ENCODE measurements around the gene CDC42EP4.
A peak's percentile ranks its signal among the peaks of the same experiment; 100 is the strongest.

The CDC42EP4 gene, protein sequence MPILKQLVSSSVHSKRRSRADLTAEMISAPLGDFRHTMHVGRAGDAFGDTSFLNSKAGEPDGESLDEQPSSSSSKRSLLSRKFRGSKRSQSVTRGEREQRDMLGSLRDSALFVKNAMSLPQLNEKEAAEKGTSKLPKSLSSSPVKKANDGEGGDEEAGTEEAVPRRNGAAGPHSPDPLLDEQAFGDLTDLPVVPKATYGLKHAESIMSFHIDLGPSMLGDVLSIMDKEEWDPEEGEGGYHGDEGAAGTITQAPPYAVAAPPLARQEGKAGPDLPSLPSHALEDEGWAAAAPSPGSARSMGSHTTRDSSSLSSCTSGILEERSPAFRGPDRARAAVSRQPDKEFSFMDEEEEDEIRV

DNA sequence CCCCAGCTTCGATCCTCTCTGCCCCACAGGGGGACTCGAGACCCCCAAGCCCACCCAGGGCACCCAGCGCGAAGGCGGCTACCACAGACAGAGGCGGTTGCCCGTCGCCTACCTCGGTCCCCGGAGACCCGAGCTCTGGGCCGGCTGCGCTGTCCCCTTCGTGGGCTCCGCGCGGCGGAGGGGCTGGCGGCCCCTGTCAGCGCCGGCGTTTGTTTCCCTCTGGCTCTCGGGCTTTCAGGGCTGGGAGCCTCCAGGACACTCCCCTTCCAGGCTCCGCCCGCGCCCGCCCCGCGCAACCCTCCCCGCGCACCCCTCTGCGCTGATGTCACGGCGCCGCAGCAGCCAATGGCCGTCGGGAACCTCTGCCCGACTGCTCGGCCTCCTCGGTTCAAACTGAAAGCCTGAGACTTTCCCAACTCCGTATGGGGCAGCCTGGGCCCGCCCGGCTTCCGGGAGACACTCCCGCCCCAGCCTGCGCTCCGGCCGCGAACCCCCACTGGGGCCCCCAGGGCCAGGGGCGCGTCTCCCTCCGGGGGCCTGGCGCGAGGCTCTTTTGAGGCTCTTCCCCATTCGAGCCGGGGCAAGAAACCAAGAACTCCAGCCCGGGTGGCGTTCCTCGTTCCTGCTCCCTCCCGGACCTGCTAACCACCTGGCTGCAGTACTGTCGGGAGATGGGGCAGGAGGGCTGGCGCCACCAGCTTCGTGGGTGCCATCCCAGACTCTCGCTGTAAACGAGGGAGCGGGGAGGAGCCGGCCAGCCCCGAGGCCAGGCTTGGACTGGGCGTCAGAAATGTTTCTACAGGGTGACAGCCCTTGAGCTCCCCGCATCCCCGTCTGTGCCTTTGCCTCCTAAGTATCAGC is at the start of gene CDC42EP4:
TSS of gene CDC42EP4 (minus strand) at position 221 of the 861 bp plus-strand sequence. CDS start 25,501 bp downstream, outside the sequence.
- H3K27ac ChIP-seq (ENCODE audit: low read depth in 2 of 2, low read length in 2 of 2), result peak within 1 kb of the TSS; percentile 99 to 100
- H3K4me3 ChIP-seq (ENCODE audit: low read length in 2 of 2), result peak within 1 kb of the TSS; percentile 86 to 87
- H3K9ac ChIP-seq (ENCODE audit: low read depth in 1 of 2, low read length in 2 of 2), result peak within 1 kb of the TSS; percentile 99
- H3K27me3 ChIP-seq (ENCODE audit: control insufficient read depth in 2 of 2, insufficient read depth in 2 of 2, low read length in 2 of 2), result no peaks in the 10 kb centered on the region
- H3K4me1 ChIP-seq (ENCODE audit: control insufficient read depth in 2 of 2, insufficient read depth in 2 of 2, low read length in 2 of 2), result peaks cover 26 to 28% of the 10 kb centered on the region in 2 donors
- no peaks in the 10 kb centered on the region for H3K36me3 ChIP-seq (ENCODE audit: control insufficient read depth in 2 of 2, insufficient read depth in 2 of 2, low read length in 2 of 2)
- no peaks in the 10 kb centered on the region for H3K9me3 ChIP-seq (ENCODE audit: control insufficient read depth in 2 of 2, low read length in 2 of 2)

DNA sequence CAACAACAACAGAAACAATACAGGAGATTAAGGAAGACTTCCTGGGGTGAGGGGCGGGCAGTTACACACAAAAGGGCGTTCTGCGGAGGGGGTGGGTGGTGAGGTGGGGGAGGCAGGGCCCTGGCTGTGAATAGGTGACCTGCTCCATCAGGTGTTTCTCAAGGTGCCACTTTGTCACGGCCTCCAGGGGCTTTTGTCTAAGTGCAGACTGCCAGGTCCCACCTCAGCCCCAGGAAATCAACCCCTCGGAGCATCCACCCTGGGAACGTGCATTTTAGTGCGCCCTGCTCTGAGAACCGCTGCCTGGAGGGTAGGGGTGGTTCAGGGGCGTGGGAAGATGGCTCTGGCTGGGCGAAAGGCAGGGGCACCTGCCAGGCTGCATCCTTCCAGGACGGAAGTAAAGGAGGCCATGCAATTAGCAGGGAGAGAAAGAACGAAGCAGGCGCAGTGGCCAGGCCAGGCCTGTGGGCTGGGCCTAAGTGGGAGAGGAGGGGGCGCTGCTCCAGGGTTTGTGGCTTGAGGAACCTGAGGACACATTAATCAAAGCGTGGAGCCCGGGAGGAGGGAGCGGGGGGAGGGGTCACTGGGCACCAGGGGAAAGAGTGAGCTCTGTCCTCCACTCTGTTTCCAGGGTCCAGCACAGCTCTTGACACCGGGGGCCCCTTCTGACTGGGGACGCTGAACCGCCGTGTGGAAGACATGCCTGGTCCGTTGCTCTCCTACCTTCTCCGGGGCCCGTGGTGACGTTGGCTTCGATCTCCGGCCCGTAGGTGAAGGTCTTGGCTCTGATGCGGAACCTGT is 49.4 kb upstream of the CDC42EP4 start:
- no peak overlapping the region for H3K9ac ChIP-seq (ENCODE audit: low read depth in 1 of 2, low read length in 2 of 2)
- H3K4me1 ChIP-seq (ENCODE audit: control insufficient read depth in 2 of 2, insufficient read depth in 2 of 2, low read length in 2 of 2), result no peaks in the 10 kb centered on the region
- no peaks in the 10 kb centered on the region for H3K36me3 ChIP-seq (ENCODE audit: control insufficient read depth in 2 of 2, insufficient read depth in 2 of 2, low read length in 2 of 2)
- no peak overlapping the region for H3K4me3 ChIP-seq (ENCODE audit: low read length in 2 of 2)
- no peaks in the 10 kb centered on the region for H3K27me3 ChIP-seq (ENCODE audit: control insufficient read depth in 2 of 2, insufficient read depth in 2 of 2, low read length in 2 of 2)
- H3K27ac ChIP-seq (ENCODE audit: low read depth in 2 of 2, low read length in 2 of 2), result no peak overlapping the region
- no peaks in the 10 kb centered on the region for H3K9me3 ChIP-seq (ENCODE audit: control insufficient read depth in 2 of 2, low read length in 2 of 2)

DNA sequence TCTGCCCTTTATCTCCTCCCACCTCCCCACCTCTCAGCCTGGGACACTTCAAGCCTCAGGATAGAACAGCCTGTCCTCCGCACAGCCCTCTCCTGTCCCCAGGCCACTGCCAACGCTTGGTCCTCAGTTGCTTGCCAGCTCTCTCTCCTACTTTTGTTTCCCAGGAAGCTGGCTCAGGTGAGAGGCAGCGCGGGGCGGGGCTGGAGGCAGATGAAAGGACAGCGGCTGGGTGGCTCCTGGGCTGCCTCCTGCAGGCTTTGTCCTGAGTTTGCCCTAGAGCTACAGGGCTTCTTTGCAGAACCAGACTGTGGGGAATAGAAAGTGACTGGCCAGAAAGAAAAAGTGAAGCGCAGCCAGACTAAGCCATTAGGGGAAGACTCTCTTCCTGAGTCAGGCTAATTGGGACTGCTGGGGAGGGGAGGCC is 48.2 kb upstream of the CDC42EP4 start:
- H3K27ac ChIP-seq (ENCODE audit: low read depth in 2 of 2, low read length in 2 of 2), result no peak overlapping the region
- H3K4me1 ChIP-seq (ENCODE audit: control insufficient read depth in 2 of 2, insufficient read depth in 2 of 2, low read length in 2 of 2), result no peaks in the 10 kb centered on the region
- H3K9ac ChIP-seq (ENCODE audit: low read depth in 1 of 2, low read length in 2 of 2), result no peak overlapping the region

DNA sequence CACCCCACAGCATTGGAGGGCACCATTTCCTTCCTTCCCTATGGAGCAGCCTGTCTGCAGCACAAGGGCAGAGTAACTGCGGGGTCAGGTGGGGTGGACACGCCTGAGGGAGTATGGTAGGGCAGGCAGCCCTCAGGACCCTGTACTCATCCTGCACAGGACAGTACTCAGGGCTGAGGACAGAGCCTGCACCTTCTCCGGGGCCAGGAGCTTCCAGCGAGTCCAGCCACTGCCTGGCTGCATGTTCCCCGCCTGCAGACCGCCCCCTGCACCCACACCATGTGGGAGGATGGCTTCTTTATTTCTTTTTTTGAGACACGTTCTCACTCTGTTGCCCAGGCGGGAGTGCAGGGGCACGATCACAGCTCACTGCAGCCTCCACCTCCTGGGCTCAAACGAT is 47.6 kb upstream of the CDC42EP4 start:
- Histone ChIP-seq H3K9me3 (ENCODE audit: control insufficient read depth in 2 of 2, low read length in 2 of 2) (no peaks in the 10 kb centered on the region), H3K4me1 (ENCODE audit: control insufficient read depth in 2 of 2, insufficient read depth in 2 of 2, low read length in 2 of 2) (no peaks in the 10 kb centered on the region), H3K27me3 (ENCODE audit: control insufficient read depth in 2 of 2, insufficient read depth in 2 of 2, low read length in 2 of 2) (no peaks in the 10 kb centered on the region), H3K27ac (ENCODE audit: low read depth in 2 of 2, low read length in 2 of 2) (no peak overlapping the region), H3K9ac (ENCODE audit: low read depth in 1 of 2, low read length in 2 of 2) (no peak overlapping the region), H3K36me3 (ENCODE audit: control insufficient read depth in 2 of 2, insufficient read depth in 2 of 2, low read length in 2 of 2) (no peaks in the 10 kb centered on the region), H3K4me3 (ENCODE audit: low read length in 2 of 2) (no peak overlapping the region)

More for the DNA sequence above, 48.2 kb upstream of the CDC42EP4 start:
- H3K9me3 ChIP-seq (ENCODE audit: control insufficient read depth in 2 of 2, low read length in 2 of 2), result no peaks in the 10 kb centered on the region
- H3K4me3 ChIP-seq (ENCODE audit: low read length in 2 of 2), result no peak overlapping the region
- no peaks in the 10 kb centered on the region for H3K27me3 ChIP-seq (ENCODE audit: control insufficient read depth in 2 of 2, insufficient read depth in 2 of 2, low read length in 2 of 2)
- H3K36me3 ChIP-seq (ENCODE audit: control insufficient read depth in 2 of 2, insufficient read depth in 2 of 2, low read length in 2 of 2), result no peaks in the 10 kb centered on the region

DNA sequence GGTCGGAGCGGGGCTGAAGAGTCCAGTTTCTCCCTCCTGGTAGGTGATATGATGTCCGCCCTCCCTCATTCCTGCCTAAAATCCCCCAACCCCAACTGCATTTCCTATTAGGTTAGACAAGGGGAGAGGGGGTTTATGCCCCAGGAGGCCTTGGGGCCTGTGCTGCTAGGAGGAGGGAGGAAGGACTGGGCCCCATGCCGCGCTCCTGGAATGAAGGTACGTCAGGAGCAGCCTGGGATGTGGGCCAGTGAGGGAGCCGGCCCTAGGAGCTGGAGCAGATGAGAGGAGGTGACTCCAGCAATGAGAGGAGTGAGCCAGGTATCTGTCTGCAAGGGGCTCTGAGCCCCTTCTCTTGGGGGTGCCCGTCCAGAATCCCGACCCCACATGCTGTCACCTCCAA is 46.9 kb upstream of the CDC42EP4 start:
- no peaks in the 10 kb centered on the region for H3K36me3 ChIP-seq (ENCODE audit: control insufficient read depth in 2 of 2, insufficient read depth in 2 of 2, low read length in 2 of 2)
- no peak overlapping the region for H3K27ac ChIP-seq (ENCODE audit: low read depth in 2 of 2, low read length in 2 of 2)
- no peaks in the 10 kb centered on the region for H3K9me3 ChIP-seq (ENCODE audit: control insufficient read depth in 2 of 2, low read length in 2 of 2)
- no peak overlapping the region for H3K9ac ChIP-seq (ENCODE audit: low read depth in 1 of 2, low read length in 2 of 2)
- H3K4me1 ChIP-seq (ENCODE audit: control insufficient read depth in 2 of 2, insufficient read depth in 2 of 2, low read length in 2 of 2), result no peaks in the 10 kb centered on the region
- no peak overlapping the region for H3K4me3 ChIP-seq (ENCODE audit: low read length in 2 of 2)
- H3K27me3 ChIP-seq (ENCODE audit: control insufficient read depth in 2 of 2, insufficient read depth in 2 of 2, low read length in 2 of 2), result no peaks in the 10 kb centered on the region

DNA sequence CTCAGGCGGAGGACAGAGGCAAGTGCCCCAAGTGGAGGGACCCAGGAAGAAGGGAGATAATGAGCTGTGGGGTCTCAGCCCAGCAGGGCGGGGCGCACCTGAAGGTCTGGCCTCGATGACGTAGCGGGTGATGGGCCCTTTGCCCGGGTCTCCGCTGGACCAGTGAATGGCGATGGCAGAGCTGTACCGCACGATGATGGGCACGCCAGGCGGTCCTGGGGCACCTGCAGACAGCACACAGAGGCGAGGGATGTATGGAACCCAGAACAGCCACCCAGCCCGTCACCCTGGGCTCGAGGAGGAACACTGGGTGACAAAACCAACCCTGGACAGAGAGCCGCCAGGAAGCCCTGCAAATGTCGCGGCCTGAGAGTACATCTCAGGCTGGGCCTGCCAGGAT is 46.2 kb upstream of the CDC42EP4 start:
- no peak overlapping the region for H3K4me3 ChIP-seq (ENCODE audit: low read length in 2 of 2)
- no peaks in the 10 kb centered on the region for H3K4me1 ChIP-seq (ENCODE audit: control insufficient read depth in 2 of 2, insufficient read depth in 2 of 2, low read length in 2 of 2)
- H3K27me3 ChIP-seq (ENCODE audit: control insufficient read depth in 2 of 2, insufficient read depth in 2 of 2, low read length in 2 of 2), result no peaks in the 10 kb centered on the region
- no peak overlapping the region for H3K27ac ChIP-seq (ENCODE audit: low read depth in 2 of 2, low read length in 2 of 2)
- no peaks in the 10 kb centered on the region for H3K36me3 ChIP-seq (ENCODE audit: control insufficient read depth in 2 of 2, insufficient read depth in 2 of 2, low read length in 2 of 2)
- H3K9ac ChIP-seq (ENCODE audit: low read depth in 1 of 2, low read length in 2 of 2), result no peak overlapping the region
- H3K9me3 ChIP-seq (ENCODE audit: control insufficient read depth in 2 of 2, low read length in 2 of 2), result no peaks in the 10 kb centered on the region

DNA sequence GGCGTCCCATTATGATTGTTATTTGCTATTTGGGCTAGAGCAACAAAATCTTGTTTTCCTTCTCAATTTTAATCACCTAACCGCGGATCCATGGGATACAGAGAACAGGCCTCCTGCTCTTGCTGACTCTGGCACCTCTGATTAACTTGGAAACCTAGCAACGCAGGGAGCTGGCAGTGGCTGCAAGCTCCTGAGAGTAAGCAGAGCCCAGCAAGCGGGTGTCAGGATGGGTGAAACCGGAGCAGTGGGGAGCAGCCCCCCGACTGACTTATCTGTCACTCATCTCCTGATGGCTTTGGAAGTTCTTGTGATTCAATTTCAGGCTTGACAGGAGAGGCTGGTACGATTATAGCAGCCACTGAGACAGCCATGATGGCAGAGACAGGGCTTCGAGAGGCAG is 45.5 kb upstream of the CDC42EP4 start:
- H3K36me3 ChIP-seq (ENCODE audit: control insufficient read depth in 2 of 2, insufficient read depth in 2 of 2, low read length in 2 of 2), result no peaks in the 10 kb centered on the region
- H3K27me3 ChIP-seq (ENCODE audit: control insufficient read depth in 2 of 2, insufficient read depth in 2 of 2, low read length in 2 of 2), result no peaks in the 10 kb centered on the region
- H3K9me3 ChIP-seq (ENCODE audit: control insufficient read depth in 2 of 2, low read length in 2 of 2), result no peaks in the 10 kb centered on the region
- no peak overlapping the region for H3K4me3 ChIP-seq (ENCODE audit: low read length in 2 of 2)
- H3K4me1 ChIP-seq (ENCODE audit: control insufficient read depth in 2 of 2, insufficient read depth in 2 of 2, low read length in 2 of 2), result no peaks in the 10 kb centered on the region
- no peak overlapping the region for H3K9ac ChIP-seq (ENCODE audit: low read depth in 1 of 2, low read length in 2 of 2)
- peak overlapping the region in 1 of 2 donors; percentile 0 for H3K27ac ChIP-seq (ENCODE audit: low read depth in 2 of 2, low read length in 2 of 2)

DNA sequence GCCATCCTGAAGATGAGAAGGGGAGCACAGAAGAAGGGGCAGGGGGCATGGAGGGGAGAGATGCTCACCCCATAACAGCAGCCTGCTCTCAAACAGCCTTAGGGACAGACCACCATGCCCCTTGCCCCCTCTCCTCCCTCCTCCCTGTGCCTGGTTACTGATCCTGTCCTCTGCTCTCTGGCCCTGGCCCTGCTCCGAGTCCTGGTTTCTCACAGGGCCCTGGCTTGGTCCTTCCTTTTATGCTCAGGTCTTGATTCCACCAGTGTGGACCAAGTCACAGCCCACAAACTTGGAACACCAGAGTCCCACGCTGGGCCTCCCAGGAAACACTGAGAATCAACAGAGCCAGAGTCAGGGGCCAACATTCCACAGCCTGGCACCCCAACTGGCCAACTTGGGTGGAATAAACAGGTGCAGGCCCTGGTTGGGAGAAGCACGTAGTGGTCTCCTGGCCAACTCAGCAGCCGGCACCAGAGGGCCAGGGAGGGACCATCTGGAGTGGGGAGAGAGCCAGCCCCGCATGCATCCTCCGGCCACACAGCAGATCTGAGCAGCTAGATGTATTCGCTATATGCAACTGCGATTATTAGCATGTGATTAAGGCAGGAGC is 44.9 kb upstream of the CDC42EP4 start:
- Histone ChIP-seq H3K4me1 (ENCODE audit: control insufficient read depth in 2 of 2, insufficient read depth in 2 of 2, low read length in 2 of 2) (no peaks in the 10 kb centered on the region), H3K27me3 (ENCODE audit: control insufficient read depth in 2 of 2, insufficient read depth in 2 of 2, low read length in 2 of 2) (no peaks in the 10 kb centered on the region), H3K9me3 (ENCODE audit: control insufficient read depth in 2 of 2, low read length in 2 of 2) (no peaks in the 10 kb centered on the region), H3K36me3 (ENCODE audit: control insufficient read depth in 2 of 2, insufficient read depth in 2 of 2, low read length in 2 of 2) (no peaks in the 10 kb centered on the region), H3K27ac (ENCODE audit: low read depth in 2 of 2, low read length in 2 of 2) (peak overlapping the region in 1 of 2 donors; percentile 0), H3K9ac (ENCODE audit: low read depth in 1 of 2, low read length in 2 of 2) (no peak overlapping the region), H3K4me3 (ENCODE audit: low read length in 2 of 2) (no peak overlapping the region)

DNA sequence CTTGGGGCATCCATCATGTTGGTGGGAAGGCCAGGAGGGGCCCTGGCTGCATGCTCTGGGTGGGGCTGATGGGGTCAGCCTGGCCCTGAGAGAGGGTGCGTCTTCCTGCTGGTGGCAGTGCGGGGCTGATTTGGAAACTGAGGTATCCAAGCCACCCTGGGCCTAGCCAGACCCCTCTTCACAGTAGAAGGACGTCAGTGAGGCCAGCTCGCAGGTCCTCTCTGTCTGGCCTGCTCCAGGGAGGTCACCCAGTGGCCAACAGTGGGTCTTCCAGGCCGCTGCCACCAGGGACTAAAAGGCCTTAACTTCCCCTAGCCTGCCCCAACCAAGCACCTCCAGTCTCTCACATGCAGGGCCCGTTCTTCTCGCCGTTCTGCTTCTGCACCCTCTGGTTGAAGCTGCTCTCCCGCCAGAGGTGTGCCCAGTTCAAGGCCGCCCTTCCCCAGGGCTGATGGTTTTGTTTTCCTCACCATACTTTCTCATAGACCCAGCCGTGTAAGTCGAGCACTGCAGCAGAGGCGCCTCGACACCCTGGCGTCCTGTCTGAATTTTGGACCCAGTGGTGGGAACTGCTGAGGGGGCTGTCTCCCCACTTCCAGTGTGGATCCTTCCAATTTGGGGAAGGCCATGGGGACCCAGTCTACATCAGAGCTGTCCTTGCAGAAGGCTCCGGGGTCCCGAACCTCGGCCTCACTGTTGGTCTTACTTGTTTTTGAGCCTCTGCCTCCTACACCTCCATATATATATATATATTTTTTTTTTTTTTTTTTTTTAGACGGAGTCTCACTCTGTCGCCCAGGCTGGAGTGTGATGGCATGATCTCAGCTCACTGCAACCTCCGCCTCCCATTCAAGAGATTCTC is 42.9 kb upstream of the CDC42EP4 start:
- no peak overlapping the region for H3K9ac ChIP-seq (ENCODE audit: low read depth in 1 of 2, low read length in 2 of 2)
- H3K4me3 ChIP-seq (ENCODE audit: low read length in 2 of 2), result no peak overlapping the region
- no peaks in the 10 kb centered on the region for H3K9me3 ChIP-seq (ENCODE audit: control insufficient read depth in 2 of 2, low read length in 2 of 2)
- H3K36me3 ChIP-seq (ENCODE audit: control insufficient read depth in 2 of 2, insufficient read depth in 2 of 2, low read length in 2 of 2), result no peaks in the 10 kb centered on the region
- H3K4me1 ChIP-seq (ENCODE audit: control insufficient read depth in 2 of 2, insufficient read depth in 2 of 2, low read length in 2 of 2), result no peaks in the 10 kb centered on the region
- H3K27me3 ChIP-seq (ENCODE audit: control insufficient read depth in 2 of 2, insufficient read depth in 2 of 2, low read length in 2 of 2), result no peaks in the 10 kb centered on the region
- no peak overlapping the region for H3K27ac ChIP-seq (ENCODE audit: low read depth in 2 of 2, low read length in 2 of 2)

Data from mucosa of rectum (tissue), 2 donors.